HG03097 (cell line): Measurements from ENCODE around the gene CYB5R3.

ENCODE experiments used
- ATAC-seq: cut with Tn5 transposase; IDR thresholded peaks from one replicate; pipeline ENCODE4 v1.9.1; 2021; ENCODE audit not compliant: unreplicated experiment, low FRiP score

The CYB5R3 gene

GRCh38 chr22:42649246-42650099 lies at the start of gene CYB5R3:
Gene CYB5R3 (minus strand): TSS chr22:42649392. CDS start chr22:42649315, 77 bp downstream.
- peak; percentile 47 for ATAC-seq

- no peak for ATAC-seq
Measured at GRCh38 chr22:42697542-42698013, 48.4 kb upstream of the CYB5R3 start.

GRCh38 chr22:42696331-42696967 lies 47.3 kb upstream of the CYB5R3 start:
- ATAC-seq, result no peak

- no peak for ATAC-seq
Measured at GRCh38 chr22:42695294-42695693, 46.1 kb upstream of the CYB5R3 start.

GRCh38 chr22:42693763-42694683 lies 44.8 kb upstream of the CYB5R3 start:
- no peak for ATAC-seq

- ATAC-seq, result no peak
Measured at GRCh38 chr22:42693055-42693762, 44.0 kb upstream of the CYB5R3 start.

- no peak for ATAC-seq
Measured at GRCh38 chr22:42692239-42693054, 43.3 kb upstream of the CYB5R3 start.

GRCh38 chr22:42691440-42691839 lies 42.2 kb upstream of the CYB5R3 start:
- no peak for ATAC-seq

- ATAC-seq, result no peak
Measured at GRCh38 chr22:42688241-42689211, 39.3 kb upstream of the CYB5R3 start.

GRCh38 chr22:42686756-42687491 lies 37.7 kb upstream of the CYB5R3 start:
- ATAC-seq, result no peak

- no peak for ATAC-seq
Measured at GRCh38 chr22:42685941-42686653, 36.9 kb upstream of the CYB5R3 start.

GRCh38 chr22:42684462-42685195 lies 35.4 kb upstream of the CYB5R3 start:
- no peak for ATAC-seq

GRCh38 chr22:42683578-42684283 lies 34.5 kb upstream of the CYB5R3 start:
- no peak for ATAC-seq

GRCh38 chr22:42682113-42682851 lies 33.1 kb upstream of the CYB5R3 start:
- ATAC-seq, result no peak

- ATAC-seq, result no peak
Measured at GRCh38 chr22:42680648-42681047, 31.5 kb upstream of the CYB5R3 start.
